ENCODE measurements around the gene HKDC1.

The HKDC1 gene

GRCh38 chr10:69272624-69273023 lies 52.5 kb downstream of the HKDC1 start:
- TF ChIP-seq, protein P1, sequence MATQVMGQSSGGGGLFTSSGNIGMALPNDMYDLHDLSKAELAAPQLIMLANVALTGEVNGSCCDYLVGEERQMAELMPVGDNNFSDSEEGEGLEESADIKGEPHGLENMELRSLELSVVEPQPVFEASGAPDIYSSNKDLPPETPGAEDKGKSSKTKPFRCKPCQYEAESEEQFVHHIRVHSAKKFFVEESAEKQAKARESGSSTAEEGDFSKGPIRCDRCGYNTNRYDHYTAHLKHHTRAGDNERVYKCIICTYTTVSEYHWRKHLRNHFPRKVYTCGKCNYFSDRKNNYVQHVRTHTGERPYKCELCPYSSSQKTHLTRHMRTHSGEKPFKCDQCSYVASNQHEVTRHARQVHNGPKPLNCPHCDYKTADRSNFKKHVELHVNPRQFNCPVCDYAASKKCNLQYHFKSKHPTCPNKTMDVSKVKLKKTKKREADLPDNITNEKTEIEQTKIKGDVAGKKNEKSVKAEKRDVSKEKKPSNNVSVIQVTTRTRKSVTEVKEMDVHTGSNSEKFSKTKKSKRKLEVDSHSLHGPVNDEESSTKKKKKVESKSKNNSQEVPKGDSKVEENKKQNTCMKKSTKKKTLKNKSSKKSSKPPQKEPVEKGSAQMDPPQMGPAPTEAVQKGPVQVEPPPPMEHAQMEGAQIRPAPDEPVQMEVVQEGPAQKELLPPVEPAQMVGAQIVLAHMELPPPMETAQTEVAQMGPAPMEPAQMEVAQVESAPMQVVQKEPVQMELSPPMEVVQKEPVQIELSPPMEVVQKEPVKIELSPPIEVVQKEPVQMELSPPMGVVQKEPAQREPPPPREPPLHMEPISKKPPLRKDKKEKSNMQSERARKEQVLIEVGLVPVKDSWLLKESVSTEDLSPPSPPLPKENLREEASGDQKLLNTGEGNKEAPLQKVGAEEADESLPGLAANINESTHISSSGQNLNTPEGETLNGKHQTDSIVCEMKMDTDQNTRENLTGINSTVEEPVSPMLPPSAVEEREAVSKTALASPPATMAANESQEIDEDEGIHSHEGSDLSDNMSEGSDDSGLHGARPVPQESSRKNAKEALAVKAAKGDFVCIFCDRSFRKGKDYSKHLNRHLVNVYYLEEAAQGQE (IDR thresholded peaks at IDR 0.05; ENCODE audit: insufficient replicate concordance, low read depth) = no peak
- TF ChIP-seq, protein P2, sequence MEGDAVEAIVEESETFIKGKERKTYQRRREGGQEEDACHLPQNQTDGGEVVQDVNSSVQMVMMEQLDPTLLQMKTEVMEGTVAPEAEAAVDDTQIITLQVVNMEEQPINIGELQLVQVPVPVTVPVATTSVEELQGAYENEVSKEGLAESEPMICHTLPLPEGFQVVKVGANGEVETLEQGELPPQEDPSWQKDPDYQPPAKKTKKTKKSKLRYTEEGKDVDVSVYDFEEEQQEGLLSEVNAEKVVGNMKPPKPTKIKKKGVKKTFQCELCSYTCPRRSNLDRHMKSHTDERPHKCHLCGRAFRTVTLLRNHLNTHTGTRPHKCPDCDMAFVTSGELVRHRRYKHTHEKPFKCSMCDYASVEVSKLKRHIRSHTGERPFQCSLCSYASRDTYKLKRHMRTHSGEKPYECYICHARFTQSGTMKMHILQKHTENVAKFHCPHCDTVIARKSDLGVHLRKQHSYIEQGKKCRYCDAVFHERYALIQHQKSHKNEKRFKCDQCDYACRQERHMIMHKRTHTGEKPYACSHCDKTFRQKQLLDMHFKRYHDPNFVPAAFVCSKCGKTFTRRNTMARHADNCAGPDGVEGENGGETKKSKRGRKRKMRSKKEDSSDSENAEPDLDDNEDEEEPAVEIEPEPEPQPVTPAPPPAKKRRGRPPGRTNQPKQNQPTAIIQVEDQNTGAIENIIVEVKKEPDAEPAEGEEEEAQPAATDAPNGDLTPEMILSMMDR (IDR thresholded peaks at IDR 0.05; ENCODE audit: insufficient read depth, low read length) = no peak
- TF ChIP-seq SPI1 (IDR thresholded peaks at IDR 0.05; ENCODE audit: borderline replicate concordance, low read depth) (no peak), POLR2AphosphoS5 (IDR thresholded peaks at IDR 0.05; ENCODE audit: low read depth) (no peak), GABPA (IDR thresholded peaks at IDR 0.05; ENCODE audit: low read depth) (no peak)
- Histone ChIP-seq H3K27me3 (ENCODE audit: insufficient read depth, poor library complexity, severe bottlenecking) (no peaks in the 10 kb centered on the region), H3K27ac (replicated peaks) (no peak overlapping the region), H3K4me3 (replicated peaks; ENCODE audit: insufficient read depth, low read length) (no peak overlapping the region)
- no peak for DNase-seq (ENCODE audit: low read depth in 1 of 2, low spot score in 1 of 2)

DNA sequence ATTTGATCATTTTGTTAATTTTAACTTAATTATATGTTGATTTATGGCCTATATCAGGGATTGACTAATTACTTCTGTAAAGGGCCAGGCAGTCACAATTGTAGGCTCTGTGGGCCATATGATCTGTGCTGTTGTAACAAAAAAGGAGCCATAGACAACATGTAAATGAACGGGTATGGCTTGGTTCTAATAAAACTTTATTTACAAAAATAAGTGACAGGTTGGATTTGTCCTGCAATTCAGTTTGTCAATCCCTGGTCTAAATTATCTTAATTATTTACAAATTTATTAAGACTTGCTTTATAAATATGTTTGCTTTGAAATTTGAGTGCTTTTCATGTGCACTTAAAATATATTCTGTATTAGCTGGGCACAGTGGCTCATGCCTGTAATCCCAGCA lies 55.3 kb downstream of the HKDC1 start:
- TF ChIP-seq, protein P2 (IDR thresholded peaks at IDR 0.05; ENCODE audit: insufficient read depth, low read length) = no peak
- H3K27me3 ChIP-seq (ENCODE audit: insufficient read depth, poor library complexity, severe bottlenecking) = no peaks in the 10 kb centered on the region
- no peak for DNase-seq (ENCODE audit: low read depth in 1 of 2, low spot score in 1 of 2)
- H3K4me3 ChIP-seq (replicated peaks; ENCODE audit: insufficient read depth, low read length) = no peak overlapping the region
- no peak overlapping the region for H3K27ac ChIP-seq (replicated peaks)

GRCh38 chr10:69276503-69276902 lies 56.4 kb downstream of the HKDC1 start:
- TF ChIP-seq, protein P1 (IDR thresholded peaks at IDR 0.05; ENCODE audit: insufficient replicate concordance, low read depth) = no peak
- TF ChIP-seq GABPA (IDR thresholded peaks at IDR 0.05; ENCODE audit: low read depth) = no peak
- TF ChIP-seq SPI1 (IDR thresholded peaks at IDR 0.05; ENCODE audit: borderline replicate concordance, low read depth) = no peak
- TF ChIP-seq, protein P2 (IDR thresholded peaks at IDR 0.05; ENCODE audit: insufficient read depth, low read length) = no peak
- TF ChIP-seq POLR2AphosphoS5 (IDR thresholded peaks at IDR 0.05; ENCODE audit: low read depth) = no peak
- H3K27ac ChIP-seq (replicated peaks) = no peak overlapping the region
- H3K27me3 ChIP-seq (ENCODE audit: insufficient read depth, poor library complexity, severe bottlenecking) = no peaks in the 10 kb centered on the region
- no peak for DNase-seq (ENCODE audit: low read depth in 1 of 2, low spot score in 1 of 2)
- H3K4me3 ChIP-seq (replicated peaks; ENCODE audit: insufficient read depth, low read length) = no peak overlapping the region

- Histone ChIP-seq H3K27ac (replicated peaks) (no peak within 1 kb of the TSS), H3K4me3 (replicated peaks; ENCODE audit: insufficient read depth, low read length) (no peak within 1 kb of the TSS), H3K27me3 (ENCODE audit: insufficient read depth, poor library complexity, severe bottlenecking) (no peaks in the 10 kb centered on the region)
- DNase-seq (ENCODE audit: low read depth in 1 of 2, low spot score in 1 of 2) = no peak
- no peak for TF ChIP-seq POLR2AphosphoS5 (IDR thresholded peaks at IDR 0.05; ENCODE audit: low read depth)
- TF ChIP-seq, protein P1 (IDR thresholded peaks at IDR 0.05; ENCODE audit: insufficient replicate concordance, low read depth) = no peak
- TF ChIP-seq SPI1 (IDR thresholded peaks at IDR 0.05; ENCODE audit: borderline replicate concordance, low read depth) = no peak
- TF ChIP-seq, protein P2 (IDR thresholded peaks at IDR 0.05; ENCODE audit: insufficient read depth, low read length) = no peak
- TF ChIP-seq GABPA (IDR thresholded peaks at IDR 0.05; ENCODE audit: low read depth) = no peak
These were observed 58.4 kb downstream of the HKDC1 start, which contains the start of gene HK1 for GRCh38 chr10:69278446-69278963. Gene HK1, plus strand, starts transcription at chr10:69278496.

Measured in HL-60 (cell line).